Panc1 (cell line): Measurements from ENCODE around the gene CACNA2D3. TPM values are rescaled to one million over a fixed set of nuclear protein-coding genes. Genes with fewer than 3 reads are reported as not detected.

ENCODE experiments used
- ATAC-seq: fragments of 200-7000 bp; cut with Tn5 transposase; 2 replicates; pipeline ENCODE4 v1.9.1; 2020; ENCODE audit warnings: mild to moderate bottlenecking, moderate library complexity
- BruUV-seq: library from RNA; stranded (reverse); fragments of 400-500 nt; replicated peaks from 2 replicates; lab custom pipeline; 2021; lab: Mats Ljungman, UMichigan
- CTCF ChIA-PET: fragments of 300-600 bp; sonication (Branson Sonifier 250); formaldehyde crosslinking; loops from one replicate; lab custom pipeline; 2022; ENCODE audit warnings: antibody characterized with exemption; lab: Charles Lee
- POLR2A ChIA-PET: fragments of 300-600 bp; sonication (Branson Sonifier 250); formaldehyde crosslinking; loops from one replicate; lab custom pipeline; 2022; ENCODE audit warnings: antibody characterized with exemption; lab: Charles Lee
- DNase-seq: peaks from one replicate; pipeline ENCODE4 v3.0.0-alpha.2; 2010; ENCODE audit warnings: low read depth, low spot score
- H3K27ac ChIP-seq: 2 replicates; pipeline ENCODE4 v1.5.1; 2011; ENCODE audit warnings: mild to moderate bottlenecking, low read length, inconsistent platforms
- H3K27me3 ChIP-seq: fragments of 200-500 bp; sonication (Bioruptor generic); 2 replicates; pipeline ENCODE4 v1.6.0; 2014; ENCODE audit warnings: low read length, inconsistent platforms; ENCODE audit not compliant: control insufficient read depth, insufficient read depth
- H3K36me3 ChIP-seq: fragments of 200-500 bp; sonication (Bioruptor generic); 2 replicates; pipeline ENCODE4 v1.5.1; 2014; ENCODE audit warnings: inconsistent platforms, mild to moderate bottlenecking, low read length, moderate library complexity; ENCODE audit not compliant: control insufficient read depth, insufficient read depth
- H3K4me1 ChIP-seq: 2 replicates; pipeline ENCODE4 v1.5.1; 2011; ENCODE audit warnings: inconsistent platforms, mild to moderate bottlenecking, low read length, moderate library complexity; ENCODE audit not compliant: control insufficient read depth, insufficient read depth
- H3K4me3 ChIP-seq, 2 experiments: 2 replicates each; pipeline ENCODE4 v1.5.1; 2011 to 2012; ENCODE audit warnings: low read depth in 2 of 2, low read length in 2 of 2, mild to moderate bottlenecking in 2 of 2, inconsistent platforms in 1 of 2, moderate library complexity in 1 of 2
- H3K9me3 ChIP-seq: fragments of 200-500 bp; sonication (Bioruptor generic); 2 replicates; pipeline ENCODE4 v1.5.1; 2014; ENCODE audit warnings: low read depth, mild to moderate bottlenecking, inconsistent platforms, low read length, moderate library complexity; ENCODE audit not compliant: control insufficient read depth, insufficient read depth
- CTCF ChIP-seq: fragments of 450-650 bp; IDR thresholded peaks from 2 replicates; pipeline ENCODE4 v1.5.1; 2017; ENCODE audit warnings: mild to moderate bottlenecking
- POLR2AphosphoS5 ChIP-seq: IDR thresholded peaks from 2 replicates; pipeline ENCODE4 v1.6.1; 2012; ENCODE audit warnings: mild to moderate bottlenecking, low read depth, low read length, moderate library complexity
- REST ChIP-seq, 2 experiments: IDR thresholded peaks; 2 replicates each; pipeline ENCODE4 v1.6.1; 2011 to 2012; ENCODE audit warnings: low read depth in 2 of 2, control low read depth in 1 of 2, low read length in 1 of 2, mild to moderate bottlenecking in 1 of 2, moderate library complexity in 1 of 2; ENCODE audit not compliant: insufficient read depth in 1 of 2
- SIN3A ChIP-seq: IDR thresholded peaks from 2 replicates; pipeline ENCODE4 v1.6.1; 2012; ENCODE audit warnings: low read depth, mild to moderate bottlenecking, low read length, moderate library complexity, borderline replicate concordance; ENCODE audit not compliant: insufficient read depth
- TCF7L2 ChIP-seq: IDR thresholded peaks from 2 replicates; pipeline ENCODE4 v1.6.1; 2011; ENCODE audit warnings: mild to moderate bottlenecking, low read depth, low read length, inconsistent platforms
- in situ Hi-C: cut with HindIII; loops from 2 replicates; pipeline ENCODE4 v1.10.0; 2016; ENCODE audit warnings: low sequenced_read_pairs, low pct_unique_long_range_greater_than_20kb
- intact Hi-C: fragments of 100-400 bp; cut with micrococcal nuclease; formaldehyde crosslinking; loops from one replicate; pipeline ENCODE4 v1.10.0; 2022; ENCODE audit not compliant: unreplicated experiment
- total RNA-seq: library from RNA; stranded (reverse); gene quantifications from one replicate; pipeline ENCODE4 v1.2.1, GENCODE V29; 2021; ENCODE audit not compliant: unreplicated experiment

The CACNA2D3 gene
- total RNA-seq, 1 experiment from 2014 or later, result 0.41 TPM

GRCh38 chr3:54331341-54331740 lies 209.0 kb downstream of the CACNA2D3 start:
- in situ Hi-C loops, result no loop called here
- CTCF ChIA-PET, result no interaction called here
- BruUV-seq, result no TSS peak
- H3K4me1 ChIP-seq, result no peaks in the 10 kb centered on the region
- TF ChIP-seq CTCF, result no peak
- no peak for TF ChIP-seq TCF7L2
- TF ChIP-seq SIN3A, result no peak
- no peak for TF ChIP-seq POLR2AphosphoS5
- TF ChIP-seq REST (IDR thresholded peaks at IDR 0.05; ENCODE audit: insufficient read depth in 1 of 2, low read depth in 2 of 2, low read length in 1 of 2), result no peak
- H3K36me3 ChIP-seq, result no peaks in the 10 kb centered on the region
- intact Hi-C loops, result no loop called here
- H3K27me3 ChIP-seq, result peaks cover 2% of the 10 kb centered on the region; the same call in 1 of the 2 replicates
- ATAC-seq, result no peak
- H3K9me3 ChIP-seq, result no peaks in the 10 kb centered on the region
- no peak for DNase-seq
- no peak overlapping the region for H3K27ac ChIP-seq
- no peak overlapping the region for H3K4me3 ChIP-seq
- POLR2A ChIA-PET, result no interaction called here

GRCh38 chr3:54337846-54338245 lies 215.5 kb downstream of the CACNA2D3 start:
- no peaks in the 10 kb centered on the region for H3K27me3 ChIP-seq
- H3K27ac ChIP-seq, result no peak overlapping the region
- ChIA-PET POLR2A (no interaction called here), CTCF (no interaction called here)
- intact Hi-C loops, result no loop called here
- DNase-seq (no peak), ATAC-seq (no peak)
- TF ChIP-seq CTCF, result no peak
- TF ChIP-seq REST (IDR thresholded peaks at IDR 0.05; ENCODE audit: insufficient read depth in 1 of 2, low read depth in 2 of 2, low read length in 1 of 2), result no peak
- TF ChIP-seq TCF7L2, result no peak
- no TSS peak for BruUV-seq
- H3K9me3 ChIP-seq, result no peaks in the 10 kb centered on the region
- in situ Hi-C loops, result no loop called here
- H3K36me3 ChIP-seq, result no peaks in the 10 kb centered on the region
- no peak overlapping the region for H3K4me3 ChIP-seq
- no peaks in the 10 kb centered on the region for H3K4me1 ChIP-seq
